ENCODE measurements around the gene SPDEF.

GRCh38 chr6:34539181-34539580 lies 16.9 kb downstream of the SPDEF start:
- TF ChIP-seq CTCF (IDR thresholded peaks at IDR 0.05): no peak
- no peak for TF ChIP-seq POLR2A (IDR thresholded peaks at IDR 0.05)

Data from body of pancreas (tissue), 4 donors.